Embryonic facial prominence (tissue), 1 donor: ENCODE results near the gene LNX1.

Source experiments
- DNase-seq: peaks from one replicate; pipeline ENCODE4 v3.0.0-alpha.2; 2016; ENCODE audit errors: extremely low spot score

The LNX1 gene

GRCh38 chr4:53573696-53574095 lies 17.6 kb downstream of the LNX1 start:
- DNase-seq, result no peak

DNA sequence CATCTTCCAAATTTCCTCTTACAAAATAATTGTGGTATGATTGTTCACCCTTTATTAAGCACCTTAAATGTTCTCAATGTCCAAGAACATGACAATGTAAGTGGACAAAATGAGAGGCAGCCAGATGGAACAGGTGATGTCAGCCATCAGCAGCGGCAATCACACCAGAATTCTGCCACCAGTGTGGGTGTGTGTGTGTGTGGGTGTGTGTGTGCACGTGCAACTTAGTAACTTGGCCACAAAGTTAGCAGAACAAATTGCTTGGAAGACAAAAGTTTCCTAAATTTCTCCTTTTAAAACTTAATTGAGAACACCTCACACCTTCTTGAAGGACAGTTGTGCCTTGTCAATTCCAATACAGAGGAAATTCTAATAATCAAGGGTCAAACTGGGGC lies 18.7 kb downstream of the LNX1 start:
- no peak for DNase-seq

DNA sequence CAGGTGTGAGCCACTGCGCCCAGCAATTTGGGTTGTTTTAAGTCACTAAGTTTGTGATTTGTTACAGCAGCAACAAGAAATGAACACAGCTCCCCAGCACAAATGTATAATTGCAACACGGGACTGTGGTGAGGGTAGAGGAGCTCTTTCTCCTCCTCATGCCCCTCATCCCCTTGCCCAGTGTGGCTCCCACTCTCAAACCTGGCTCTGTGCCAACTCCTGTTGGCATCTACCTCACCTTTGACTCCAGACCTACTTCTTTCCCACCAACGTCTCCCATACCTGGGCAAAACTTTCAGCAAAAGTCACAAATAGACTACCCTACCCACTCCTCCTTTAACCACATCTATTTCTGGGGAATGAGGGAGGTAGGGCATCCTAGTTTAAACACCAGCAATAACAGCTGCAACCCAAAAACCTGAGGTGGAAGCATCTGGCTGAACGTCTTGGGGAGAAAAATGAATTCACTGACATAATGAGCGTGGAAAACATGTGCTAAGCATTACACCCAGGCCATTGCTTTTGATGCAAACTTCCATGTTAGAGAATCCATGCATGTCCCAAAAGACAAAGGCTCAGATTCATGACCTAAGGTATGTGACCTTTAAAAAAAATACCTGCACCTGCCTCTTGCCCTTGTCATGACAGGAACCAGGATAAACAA lies 19.2 kb downstream of the LNX1 start:
- DNase-seq, result no peak

- no peak for DNase-seq
These were observed 27.5 kb downstream of the LNX1 start for GRCh38 chr4:53563824-53564223.

DNA sequence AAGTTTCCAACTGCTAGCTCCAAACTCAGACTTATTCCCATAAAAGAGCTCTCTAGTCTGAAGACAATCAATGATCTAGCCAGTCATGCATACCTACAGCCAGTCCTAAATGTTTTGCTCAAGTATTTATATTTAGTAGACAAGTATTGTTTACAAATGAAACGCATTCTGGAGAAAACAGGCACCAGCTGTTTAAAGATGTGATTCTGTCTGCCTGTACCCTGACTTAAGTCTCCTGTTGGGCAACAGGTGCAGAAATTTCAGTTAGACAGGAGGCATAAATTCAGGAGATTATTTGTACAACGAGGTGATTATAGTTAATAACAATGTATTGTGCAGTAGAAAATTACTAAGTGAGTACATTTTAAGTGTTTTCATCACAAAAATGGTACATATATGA lies 28.9 kb downstream of the LNX1 start:
- no peak for DNase-seq

- no peak for DNase-seq
These were observed 32.2 kb downstream of the LNX1 start for GRCh38 chr4:53559021-53559620.

DNA sequence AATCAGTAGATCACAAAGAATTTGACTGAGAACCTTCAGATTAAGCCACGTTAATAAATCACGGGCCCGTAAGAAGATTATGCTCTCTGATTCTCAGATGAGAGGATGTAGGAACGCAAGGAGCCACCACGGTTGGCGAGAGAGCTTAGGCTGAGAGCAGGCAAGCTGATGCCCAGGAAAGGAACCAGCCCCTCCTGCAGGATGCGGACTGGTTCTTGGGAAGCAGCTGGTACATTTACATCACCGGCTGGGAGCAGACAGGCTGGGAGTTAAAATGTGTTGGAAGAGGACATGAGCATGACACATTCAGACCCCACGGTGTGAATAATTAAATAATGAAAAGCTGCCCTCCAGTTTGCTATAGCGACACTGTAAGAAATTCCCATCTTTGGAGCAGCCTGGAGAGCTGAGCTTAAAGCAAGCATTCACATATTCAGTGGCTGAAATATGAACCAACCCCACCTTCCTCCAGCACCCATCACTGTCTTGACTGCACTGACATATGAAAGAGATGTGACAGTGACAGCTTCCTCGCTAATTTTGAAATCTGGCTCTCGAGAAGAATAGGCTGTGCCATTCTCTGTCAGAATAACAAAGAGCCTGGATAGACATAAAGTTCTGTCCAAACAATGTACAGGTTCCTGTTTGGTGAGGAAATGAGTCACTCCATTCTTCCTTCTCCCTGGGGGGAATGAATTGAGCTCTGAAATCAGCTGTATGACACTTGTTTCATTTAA lies 33.1 kb downstream of the LNX1 start:
- DNase-seq, result no peak

DNA sequence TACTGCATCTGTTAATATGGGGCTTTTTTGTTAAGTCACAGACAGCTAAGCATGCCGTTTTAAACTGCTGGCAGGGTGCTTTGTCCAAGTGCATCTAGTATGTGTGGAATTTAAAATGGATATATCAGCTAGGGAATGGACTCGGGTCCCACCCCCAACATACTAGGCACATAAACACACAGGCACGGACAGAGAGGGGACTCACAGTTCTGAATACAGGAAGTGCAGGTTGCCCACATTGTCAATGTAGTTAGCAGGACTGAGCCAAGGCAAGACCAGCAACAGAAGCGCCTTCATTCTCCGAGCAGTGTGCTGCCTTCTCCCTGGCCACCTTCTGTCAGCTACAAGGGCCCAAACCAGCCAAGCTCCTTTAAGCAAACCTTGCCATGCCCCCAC lies 33.6 kb downstream of the LNX1 start:
- DNase-seq, result no peak

- no peak for DNase-seq
These were observed 34.6 kb downstream of the LNX1 start for GRCh38 chr4:53556651-53557050.

GRCh38 chr4:53553486-53554210 lies 37.6 kb downstream of the LNX1 start:
- no peak for DNase-seq

GRCh38 chr4:53552711-53553110 lies 38.6 kb downstream of the LNX1 start:
- DNase-seq, result no peak

DNA sequence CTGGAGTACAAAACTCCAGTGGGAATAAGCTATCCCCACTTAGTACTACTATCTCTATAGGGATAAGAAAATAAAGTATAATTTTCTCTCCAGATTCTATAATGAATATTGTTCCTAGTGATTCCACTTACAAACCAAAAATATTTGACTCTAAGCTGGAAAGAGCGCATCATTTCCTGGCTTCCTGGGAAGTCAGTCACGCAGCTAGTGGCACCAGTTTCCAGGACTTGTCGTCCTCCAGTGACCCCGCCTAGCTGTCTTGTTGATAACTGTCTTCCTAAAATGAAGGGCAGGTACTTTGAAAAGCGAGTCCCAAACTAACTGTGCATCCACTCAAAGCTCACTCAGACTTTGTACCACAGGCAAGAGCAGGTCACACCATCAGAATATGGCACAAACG lies 39.3 kb downstream of the LNX1 start:
- no peak for DNase-seq

DNA sequence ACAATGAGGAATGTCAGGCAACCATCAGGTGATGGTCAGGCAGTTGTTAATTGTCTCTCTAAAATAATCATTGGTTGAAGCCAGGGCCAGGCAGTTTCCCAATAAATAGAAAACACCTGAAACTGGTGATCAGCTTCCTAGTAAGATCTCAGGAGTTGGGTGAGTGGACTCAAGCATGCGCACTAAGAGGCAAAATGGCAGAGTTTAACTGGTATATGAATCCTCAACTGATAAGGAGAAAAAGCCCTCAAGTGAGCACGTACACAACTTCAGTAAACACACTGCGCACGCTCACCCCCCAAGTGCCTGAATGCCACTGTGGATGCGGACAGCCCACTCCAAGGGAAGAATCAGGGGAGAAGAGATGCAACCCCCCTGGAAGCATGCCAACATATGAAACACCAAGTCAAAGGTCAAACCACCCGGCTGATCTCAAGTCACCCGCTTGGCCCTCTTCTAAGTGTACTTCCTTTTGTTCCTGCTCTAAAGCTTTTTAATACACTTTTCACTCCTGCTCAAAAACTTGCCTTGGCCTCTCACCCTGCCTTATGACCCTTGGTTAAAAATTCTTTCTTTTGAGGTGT lies 39.9 kb downstream of the LNX1 start:
- no peak for DNase-seq

GRCh38 chr4:53548662-53549061 lies 42.6 kb downstream of the LNX1 start:
- DNase-seq, result no peak

- DNase-seq, result no peak
These were observed 43.3 kb downstream of the LNX1 start for GRCh38 chr4:53547983-53548382.

- no peak for DNase-seq
These were observed 45.2 kb downstream of the LNX1 start for GRCh38 chr4:53545942-53546581.

DNA sequence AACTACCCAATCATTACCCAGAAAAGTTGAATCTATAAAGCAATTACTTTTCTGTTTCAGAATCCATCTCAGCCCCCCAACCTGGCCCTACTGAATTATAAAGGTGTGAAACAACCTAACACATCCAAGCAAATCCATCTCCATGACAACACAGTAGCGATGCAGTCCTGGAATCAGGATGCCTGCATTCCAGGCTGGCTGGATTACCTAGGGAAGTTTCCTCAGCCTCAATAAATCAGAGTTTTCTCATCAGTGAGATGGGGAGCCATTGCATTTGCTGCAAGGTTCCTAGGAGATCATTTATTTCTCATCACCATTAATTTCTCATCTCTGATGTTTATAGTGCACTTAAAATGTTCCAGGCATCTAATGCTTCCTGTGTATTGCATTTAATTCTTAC lies 46.0 kb downstream of the LNX1 start:
- DNase-seq, result no peak

GRCh38 chr4:53543561-53543960 lies 47.7 kb downstream of the LNX1 start:
- no peak for DNase-seq

- no peak for DNase-seq
These were observed 49.6 kb downstream of the LNX1 start for GRCh38 chr4:53541577-53542206.

- no peak for DNase-seq
These were observed 52.5 kb downstream of the LNX1 start for GRCh38 chr4:53538756-53539155.

- no peak for DNase-seq
These were observed 53.7 kb downstream of the LNX1 start for GRCh38 chr4:53537606-53538005.
